GM10847 (cell line): Measurements from ENCODE around the gene NPAS2.

ENCODE experiments used
- POLR2A ChIP-seq: IDR thresholded peaks from 2 replicates; pipeline ENCODE4 v1.6.1; 2011; ENCODE audit not compliant: insufficient read length; ENCODE audit errors: extremely low read depth

Gene NPAS2

DNA sequence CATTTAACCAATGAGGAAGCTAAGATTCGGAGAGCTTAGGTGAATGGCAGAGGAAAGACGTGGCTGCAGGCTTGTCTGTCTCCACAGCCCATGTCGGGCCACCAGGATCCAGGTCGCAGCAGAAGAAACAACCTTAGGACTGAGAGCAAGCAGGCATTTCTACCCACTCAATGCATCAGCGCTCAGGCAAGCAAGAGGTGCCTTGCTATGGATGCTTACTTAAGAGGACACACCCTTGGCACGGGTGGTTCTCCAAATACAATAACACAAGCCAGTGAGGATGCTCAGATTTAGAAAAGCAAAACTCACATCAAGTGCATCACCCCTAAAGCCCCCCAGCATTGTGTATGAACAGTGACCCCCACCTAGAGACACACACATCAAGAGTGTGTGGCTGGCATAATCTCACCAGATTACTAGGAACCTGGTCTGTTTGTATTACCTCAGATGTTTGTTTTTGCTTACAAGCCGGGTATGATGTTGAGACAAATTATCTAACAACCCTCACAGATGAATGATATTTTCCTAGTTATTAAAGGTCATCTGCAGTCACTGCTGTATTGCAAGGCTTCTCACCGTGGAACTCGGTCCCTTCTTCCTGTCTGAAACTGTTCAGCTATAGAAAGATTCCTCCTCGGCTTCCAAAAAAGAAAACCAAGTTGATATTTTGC lies 34.2 kb upstream of the NPAS2 start:
- no peak for TF ChIP-seq POLR2A

- no peak for TF ChIP-seq POLR2A
Observed at GRCh38 chr2:100786297-100786658, 33.7 kb upstream of the NPAS2 start.

- no peak for TF ChIP-seq POLR2A
Observed at GRCh38 chr2:100786985-100787384, 33.0 kb upstream of the NPAS2 start.

DNA sequence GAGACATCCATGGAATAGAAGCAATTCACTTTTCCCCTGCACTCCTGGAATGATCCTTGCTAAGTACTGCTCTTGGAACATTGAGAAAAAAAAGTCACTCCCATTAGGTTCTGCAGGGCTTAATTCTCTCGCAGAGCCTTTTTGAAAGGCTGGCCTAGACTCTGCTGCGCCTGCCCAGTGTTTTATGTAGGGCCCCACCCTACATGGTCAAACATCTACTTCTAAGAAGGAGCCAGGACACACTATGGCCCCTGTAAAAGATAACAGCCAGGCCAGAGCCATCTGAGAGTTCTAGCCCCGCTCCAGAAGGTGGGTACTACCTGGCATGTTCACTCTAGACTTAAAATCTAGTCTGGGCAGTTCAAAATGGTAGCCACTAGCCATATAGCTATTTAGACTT lies 30.6 kb upstream of the NPAS2 start:
- TF ChIP-seq POLR2A, result no peak

- TF ChIP-seq POLR2A, result no peak
Observed at GRCh38 chr2:100791294-100791935, 28.5 kb upstream of the NPAS2 start.

GRCh38 chr2:100791936-100792308 lies 28.0 kb upstream of the NPAS2 start:
- no peak for TF ChIP-seq POLR2A

DNA sequence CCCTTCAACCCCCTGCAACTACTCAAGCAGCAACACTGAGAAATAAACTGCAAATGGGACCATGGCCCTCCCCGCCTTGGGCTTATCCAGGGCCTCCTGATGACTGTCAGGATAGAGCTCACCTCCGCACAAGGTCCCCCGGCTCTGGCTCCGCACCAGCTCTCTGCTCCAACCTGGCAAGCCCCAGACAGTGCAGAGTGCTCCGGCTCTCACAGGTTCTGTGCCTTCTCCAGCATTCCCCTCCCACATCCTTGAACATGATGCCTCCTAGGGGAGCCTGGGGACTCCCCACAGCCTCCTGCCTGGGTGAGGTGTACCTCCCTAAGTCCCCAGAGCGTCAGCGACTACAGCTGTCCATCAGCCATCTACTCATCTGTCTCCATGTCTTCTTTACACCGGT lies 26.7 kb upstream of the NPAS2 start:
- no peak for TF ChIP-seq POLR2A

DNA sequence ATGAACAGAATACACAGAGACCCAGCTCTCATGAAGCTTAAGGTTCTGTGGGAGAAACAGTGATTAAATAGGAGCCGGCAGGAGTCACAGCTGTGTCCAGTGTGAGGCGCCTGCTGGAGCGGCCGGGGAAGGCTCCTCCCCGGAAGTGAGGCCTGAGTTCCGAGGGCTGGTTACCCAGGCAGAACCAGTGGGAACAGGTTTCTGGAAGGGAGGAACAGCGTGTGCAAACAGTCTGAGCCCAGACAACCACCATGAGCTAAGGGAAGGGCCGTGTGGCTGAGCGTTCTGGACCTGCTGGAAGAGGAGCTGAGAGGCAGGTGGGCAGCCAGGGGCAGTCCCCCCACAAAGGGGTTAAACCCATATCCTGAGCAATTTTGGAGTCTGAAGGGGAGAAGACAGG lies 26.0 kb upstream of the NPAS2 start:
- TF ChIP-seq POLR2A, result no peak

GRCh38 chr2:100796499-100797100 lies 23.3 kb upstream of the NPAS2 start:
- TF ChIP-seq POLR2A, result no peak

- no peak for TF ChIP-seq POLR2A
Observed at GRCh38 chr2:100799686-100800085, 20.3 kb upstream of the NPAS2 start.

- no peak for TF ChIP-seq POLR2A
Observed at GRCh38 chr2:100800915-100801314, 19.0 kb upstream of the NPAS2 start.

GRCh38 chr2:100801402-100801801 lies 18.5 kb upstream of the NPAS2 start:
- no peak for TF ChIP-seq POLR2A

DNA sequence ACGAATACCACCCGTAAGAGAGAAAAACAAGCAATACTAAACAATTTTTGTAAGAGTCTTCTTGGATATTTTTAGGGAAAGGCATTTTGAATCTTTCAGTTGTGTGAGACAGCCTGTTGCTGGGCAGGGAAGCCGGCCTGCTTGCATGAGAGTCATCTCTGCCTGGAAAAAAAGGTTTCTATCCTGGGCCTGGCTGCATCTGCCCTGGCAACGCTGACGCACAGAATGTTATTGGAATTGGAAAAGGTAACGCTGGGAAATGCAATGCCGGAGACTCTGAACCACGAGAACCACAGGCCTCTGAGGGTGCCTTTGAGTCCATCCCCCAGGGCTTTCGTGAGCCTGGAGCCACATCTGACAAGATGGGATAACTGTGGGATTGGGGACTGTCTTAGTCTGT lies 17.9 kb upstream of the NPAS2 start:
- no peak for TF ChIP-seq POLR2A

DNA sequence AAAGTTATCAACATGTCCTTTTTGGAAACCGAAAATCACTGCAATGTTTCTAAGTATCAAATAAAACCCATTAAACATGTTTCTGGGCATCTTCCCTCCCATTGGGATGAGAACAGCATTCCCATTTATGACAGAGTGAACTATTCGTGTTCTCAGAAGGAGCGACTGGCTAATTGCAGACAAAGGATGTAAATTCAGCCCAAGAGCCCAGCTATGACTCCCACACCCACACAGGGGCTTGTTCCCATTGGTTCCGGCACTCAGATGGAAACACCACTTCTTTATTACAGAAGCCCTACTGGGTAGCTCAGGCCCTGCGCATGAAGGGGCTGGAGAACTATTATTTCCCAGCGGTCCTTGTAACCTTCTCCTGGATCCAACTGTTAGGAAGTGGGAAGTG lies 16.6 kb upstream of the NPAS2 start:
- TF ChIP-seq POLR2A, result no peak

- TF ChIP-seq POLR2A, result no peak
Observed at GRCh38 chr2:100806550-100806949, 13.4 kb upstream of the NPAS2 start.

- no peak for TF ChIP-seq POLR2A
Observed at GRCh38 chr2:100807707-100808106, 12.2 kb upstream of the NPAS2 start.

GRCh38 chr2:100808582-100808981 lies 11.4 kb upstream of the NPAS2 start:
- no peak for TF ChIP-seq POLR2A
